Loucy (cell line): ENCODE measurements around the gene AP1G1.

ENCODE experiments used
- EZH2phosphoT487 ChIP-seq: fragments of 200-600 bp; IDR thresholded peaks from 2 replicates; pipeline ENCODE4 v1.6.1; 2018; ENCODE audit warnings: antibody characterized with exemption, mild to moderate bottlenecking, moderate library complexity, borderline replicate concordance
- TF ChIP-seq, protein P1 (sequence below): fragments of 200-600 bp; sonication (generic); conservative IDR thresholded peaks from 2 replicates; pipeline ENCODE4 v1.5.1; 2014; ENCODE audit warnings: mild to moderate bottlenecking, antibody characterized with exemption, low read length

- TF ChIP-seq, protein P1, sequence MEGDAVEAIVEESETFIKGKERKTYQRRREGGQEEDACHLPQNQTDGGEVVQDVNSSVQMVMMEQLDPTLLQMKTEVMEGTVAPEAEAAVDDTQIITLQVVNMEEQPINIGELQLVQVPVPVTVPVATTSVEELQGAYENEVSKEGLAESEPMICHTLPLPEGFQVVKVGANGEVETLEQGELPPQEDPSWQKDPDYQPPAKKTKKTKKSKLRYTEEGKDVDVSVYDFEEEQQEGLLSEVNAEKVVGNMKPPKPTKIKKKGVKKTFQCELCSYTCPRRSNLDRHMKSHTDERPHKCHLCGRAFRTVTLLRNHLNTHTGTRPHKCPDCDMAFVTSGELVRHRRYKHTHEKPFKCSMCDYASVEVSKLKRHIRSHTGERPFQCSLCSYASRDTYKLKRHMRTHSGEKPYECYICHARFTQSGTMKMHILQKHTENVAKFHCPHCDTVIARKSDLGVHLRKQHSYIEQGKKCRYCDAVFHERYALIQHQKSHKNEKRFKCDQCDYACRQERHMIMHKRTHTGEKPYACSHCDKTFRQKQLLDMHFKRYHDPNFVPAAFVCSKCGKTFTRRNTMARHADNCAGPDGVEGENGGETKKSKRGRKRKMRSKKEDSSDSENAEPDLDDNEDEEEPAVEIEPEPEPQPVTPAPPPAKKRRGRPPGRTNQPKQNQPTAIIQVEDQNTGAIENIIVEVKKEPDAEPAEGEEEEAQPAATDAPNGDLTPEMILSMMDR: no peak
- no peak for TF ChIP-seq EZH2phosphoT487
These were observed 99.3 kb downstream of the AP1G1 start for GRCh38 chr16:71709229-71709781.
